HG03108 (cell line): Measurements from ENCODE around the gene C1QTNF9B.
"Not testable (repeated sequence)": the region's sequence is repeated elsewhere in the genome, so short reads cannot be mapped to it uniquely, and the experiment has no call there.

Experiments used
- ATAC-seq: cut with Tn5 transposase; IDR thresholded peaks from one replicate; pipeline ENCODE4 v1.9.1; 2021; ENCODE audit warnings: moderate library complexity; ENCODE audit not compliant: unreplicated experiment

The C1QTNF9B gene

GRCh38 chr13:23897452-23897919, at the start of gene C1QTNF9B:
Gene C1QTNF9B, minus strand, starts transcription at chr13:23897502.
- not testable (repeated sequence) for ATAC-seq

- ATAC-seq: no peak
Observed at GRCh38 chr13:23946900-23947299, 49.6 kb upstream of the C1QTNF9B start.

GRCh38 chr13:23946067-23946466, 48.8 kb upstream of the C1QTNF9B start:
- ATAC-seq: no peak

GRCh38 chr13:23945612-23946011, 48.3 kb upstream of the C1QTNF9B start:
- ATAC-seq: no peak

- ATAC-seq: no peak
Observed at GRCh38 chr13:23941211-23941610, 43.9 kb upstream of the C1QTNF9B start.

GRCh38 chr13:23939666-23940065, 42.4 kb upstream of the C1QTNF9B start:
- ATAC-seq: not testable (repeated sequence)

GRCh38 chr13:23934520-23934919, 37.2 kb upstream of the C1QTNF9B start:
- no peak for ATAC-seq

DNA sequence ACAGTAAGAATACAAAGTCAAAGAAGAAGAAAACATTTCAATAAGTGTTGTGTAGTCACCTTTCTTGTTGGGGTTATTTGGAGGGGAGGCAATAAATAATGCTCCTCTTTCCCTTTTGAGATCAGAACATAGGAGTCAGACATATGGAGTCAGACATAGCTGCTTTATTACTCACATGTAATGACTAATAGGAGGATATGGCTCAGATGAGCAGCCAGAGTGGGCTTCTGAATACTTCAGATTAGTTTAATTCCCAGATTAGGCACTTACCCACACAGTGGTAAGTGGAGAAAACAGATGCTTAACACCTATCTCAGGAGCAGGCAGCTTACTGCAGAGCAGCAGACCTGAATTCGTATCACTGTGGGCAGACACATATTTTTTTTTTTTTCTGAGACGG, 31.7 kb upstream of the C1QTNF9B start:
- no peak for ATAC-seq

DNA sequence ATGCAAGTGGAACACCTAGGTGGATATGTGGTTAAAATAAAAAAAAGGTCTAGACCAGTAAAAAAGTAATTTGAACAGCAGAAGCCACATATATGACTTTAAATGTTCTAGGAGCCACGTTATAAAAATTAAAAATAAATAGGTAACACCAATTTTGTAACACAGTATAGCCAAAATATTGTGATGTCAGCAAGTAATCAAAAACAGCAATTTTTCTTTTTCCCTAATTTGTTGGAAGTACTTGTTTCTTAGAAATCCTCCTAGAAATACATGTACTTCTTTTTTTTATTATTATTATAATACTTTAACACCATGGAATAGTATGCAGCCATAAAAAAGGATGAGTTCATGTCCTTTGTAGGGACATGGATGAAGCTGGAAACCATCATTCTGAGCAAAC, 25.7 kb upstream of the C1QTNF9B start:
- no peak for ATAC-seq

DNA sequence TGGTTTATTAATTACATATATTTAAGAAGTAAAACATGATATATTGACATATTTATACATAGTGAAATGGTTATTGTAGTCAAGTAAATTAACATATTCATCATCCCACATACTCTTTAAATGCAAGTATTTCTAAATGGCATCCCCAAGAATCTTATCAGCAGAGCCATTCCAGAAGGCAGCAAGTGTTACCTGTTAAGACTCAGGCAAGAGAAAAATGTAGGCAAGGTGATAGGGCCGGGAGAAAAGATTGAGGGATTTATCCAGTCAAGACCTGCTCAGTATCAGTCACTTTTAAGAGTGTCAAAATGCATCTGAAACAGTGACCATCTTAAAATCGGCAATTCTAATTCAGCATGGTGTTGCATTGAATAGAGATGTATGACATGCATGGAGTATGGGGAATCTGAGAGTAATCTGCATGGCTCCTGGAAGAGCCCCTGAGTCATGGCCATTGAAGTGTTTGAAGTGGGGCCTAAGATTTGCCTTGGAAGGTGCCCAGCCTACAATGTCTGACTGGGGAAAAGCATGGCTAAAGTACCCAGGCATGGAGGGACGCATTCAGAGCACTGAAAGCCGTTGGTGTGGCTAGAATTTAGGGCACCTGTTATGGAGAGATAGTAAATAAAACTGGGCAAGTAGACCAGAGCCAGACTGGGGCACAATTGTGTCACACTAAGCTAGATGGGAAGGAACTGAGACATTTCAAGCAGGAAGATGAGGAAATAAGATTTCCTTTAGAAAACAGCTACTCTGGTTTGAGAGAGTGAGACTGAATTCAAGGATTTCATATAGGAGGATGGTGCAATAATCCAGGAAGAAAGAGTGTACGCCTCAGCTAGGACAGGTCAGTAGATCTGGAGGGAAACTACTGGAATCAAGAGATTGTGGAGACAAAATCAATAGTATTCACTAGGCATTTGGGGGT, 25.0 kb upstream of the C1QTNF9B start:
- no peak for ATAC-seq

DNA sequence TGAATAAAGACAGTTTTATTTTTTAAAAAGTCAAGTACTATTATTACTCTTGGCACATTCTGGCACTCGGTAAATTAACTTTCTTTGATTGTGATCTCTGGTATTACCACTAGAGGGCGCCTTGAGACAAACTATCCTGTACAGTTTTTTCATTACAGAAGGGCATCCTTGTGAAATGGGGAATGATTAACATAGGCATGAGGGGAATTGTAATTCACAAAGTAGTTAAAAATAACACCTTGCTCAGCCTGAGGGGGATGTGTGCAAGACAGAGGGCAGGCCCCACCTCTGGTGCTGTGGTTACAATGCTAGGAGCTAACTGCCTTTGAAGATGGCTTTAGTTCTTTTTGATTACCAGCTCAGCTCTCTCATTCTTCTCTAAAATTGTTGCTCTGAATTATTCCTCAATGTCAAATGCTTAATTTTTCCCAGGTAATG, 24.2 kb upstream of the C1QTNF9B start:
- no peak for ATAC-seq

GRCh38 chr13:23919006-23919405, 21.7 kb upstream of the C1QTNF9B start:
- no peak for ATAC-seq

- ATAC-seq: no peak
Observed at GRCh38 chr13:23918208-23918607, 20.9 kb upstream of the C1QTNF9B start.

GRCh38 chr13:23915308-23915707, 18.0 kb upstream of the C1QTNF9B start:
- no peak for ATAC-seq

- no peak for ATAC-seq
Observed at GRCh38 chr13:23912469-23912868, 15.2 kb upstream of the C1QTNF9B start.

DNA sequence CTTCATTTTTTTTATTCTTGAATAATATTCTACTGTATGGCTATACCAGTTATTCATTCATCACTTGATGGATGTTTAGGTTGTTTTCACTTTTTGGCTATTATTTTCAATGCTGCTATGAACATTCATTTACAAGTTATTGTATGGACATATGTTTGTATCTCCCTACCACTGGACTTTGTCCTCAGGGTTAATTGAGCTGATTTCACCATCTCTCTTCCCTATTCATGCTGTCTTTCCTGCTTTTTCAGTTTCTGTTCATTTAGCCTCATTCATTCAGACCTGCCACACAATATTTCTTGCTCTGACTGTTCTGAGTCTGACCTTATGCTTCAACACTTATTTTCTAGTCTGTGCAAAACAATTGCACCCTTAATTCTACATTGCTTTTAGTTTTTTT, 12.3 kb upstream of the C1QTNF9B start:
- ATAC-seq: no peak

- ATAC-seq: no peak
Observed at GRCh38 chr13:23905766-23906165, 8.5 kb upstream of the C1QTNF9B start.

DNA sequence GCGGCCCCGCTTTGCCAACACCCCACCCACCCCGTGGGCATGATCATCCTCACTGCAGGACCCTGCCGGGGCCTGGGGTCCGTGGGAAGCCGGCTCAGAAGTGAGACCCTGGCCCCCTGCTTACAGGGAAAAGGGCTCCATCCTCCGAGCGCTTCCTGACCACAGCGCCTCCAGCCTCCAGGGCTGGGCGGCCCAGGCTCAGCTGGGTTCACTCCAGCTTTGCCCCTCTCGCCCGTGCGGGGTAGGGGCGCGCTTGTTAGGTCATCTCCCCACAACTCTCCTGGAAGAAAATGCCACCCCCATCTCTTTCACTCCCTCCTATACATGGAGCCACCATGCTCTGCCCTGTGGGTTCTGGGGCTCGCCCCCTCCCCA, 6.6 kb upstream of the C1QTNF9B start:
- ATAC-seq: no peak

DNA sequence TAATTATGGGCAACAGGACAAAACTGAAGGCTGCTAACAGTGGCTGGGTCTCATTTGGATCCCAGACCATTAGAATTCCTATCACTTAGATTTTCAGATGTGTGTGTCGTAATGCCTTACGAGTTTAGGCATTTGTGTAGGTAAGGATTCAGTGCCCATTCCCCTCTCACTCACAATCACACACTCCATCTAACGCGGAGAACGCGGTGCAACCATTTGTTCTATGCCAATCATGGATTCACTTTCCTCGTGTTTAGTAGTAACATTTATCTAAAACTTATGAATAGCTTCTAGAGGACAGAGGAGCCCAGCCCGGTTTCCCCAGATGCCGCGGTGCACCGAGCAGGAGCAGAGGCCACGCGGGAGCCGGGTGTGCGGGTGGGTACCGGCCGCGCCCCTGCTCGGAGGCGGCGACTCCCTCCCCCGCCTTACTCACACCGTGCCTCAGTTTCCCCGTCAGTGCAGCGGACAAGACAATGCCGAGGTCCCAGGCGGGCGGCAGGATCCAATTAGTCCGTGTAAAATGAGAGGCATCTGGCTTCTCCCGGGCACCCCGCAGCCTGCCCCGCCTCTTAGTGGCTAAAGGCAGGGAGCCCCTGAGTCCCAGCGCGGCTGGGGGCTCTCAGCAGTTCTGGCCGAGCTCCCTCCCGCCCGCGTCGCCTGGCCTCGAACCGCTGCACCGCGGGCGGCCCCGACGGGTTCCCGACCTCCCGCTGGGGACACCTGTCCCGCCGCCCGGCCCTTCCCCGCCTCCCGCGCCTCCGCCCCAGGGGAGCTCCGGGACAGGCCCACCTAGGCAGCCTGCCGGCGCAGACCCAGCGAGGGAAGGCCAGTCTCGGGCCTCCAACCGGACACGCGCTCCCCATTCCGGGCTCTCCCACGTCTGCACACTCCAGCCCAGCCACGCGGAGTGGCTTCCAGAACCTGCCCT, 5.9 kb upstream of the C1QTNF9B start:
- no peak for ATAC-seq

DNA sequence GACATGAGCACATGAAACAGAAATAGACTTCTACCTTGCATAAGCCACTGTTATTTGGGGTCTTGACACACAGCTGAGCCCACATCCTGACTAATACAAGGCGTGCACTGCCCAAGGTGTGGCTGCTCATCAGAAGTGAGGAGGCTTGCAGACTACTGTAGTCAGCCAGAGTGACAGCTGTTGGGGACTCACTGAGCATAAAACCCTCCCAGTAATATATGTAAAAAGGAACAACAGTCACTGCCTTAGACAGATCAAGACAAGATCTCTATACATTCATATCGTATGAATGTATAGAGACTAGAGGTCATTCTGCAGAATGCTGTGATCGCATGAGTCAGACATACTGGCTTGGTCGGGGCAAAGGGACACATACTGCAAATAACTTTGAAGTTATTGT, 4.1 kb upstream of the C1QTNF9B start:
- ATAC-seq: no peak

- no peak for ATAC-seq
Observed at GRCh38 chr13:23899555-23899954, 2.3 kb upstream of the C1QTNF9B start.

DNA sequence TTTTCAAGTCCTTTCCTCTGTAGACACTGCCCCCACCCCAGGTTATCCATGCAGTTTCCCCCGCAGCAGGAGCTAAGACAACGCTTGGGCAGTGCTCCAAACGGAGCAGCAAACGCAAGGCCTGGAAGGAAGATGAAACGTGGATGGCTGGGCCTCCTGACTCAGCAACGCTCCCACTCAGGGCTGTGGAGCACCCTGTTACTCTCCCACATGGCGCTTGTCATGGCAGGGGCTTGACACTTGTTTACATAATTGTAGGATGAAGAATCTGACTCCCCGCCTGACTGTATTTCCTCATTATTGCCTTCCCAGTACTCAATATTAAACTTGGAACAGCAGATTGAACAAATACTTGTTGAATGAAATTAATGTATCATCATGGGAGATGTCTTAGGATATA, 799 bp upstream of the C1QTNF9B start:
- ATAC-seq: no peak
